ENCODE results near the gene MARCHF6. TPM values are rescaled to one million over a fixed set of nuclear protein-coding genes. Genes with fewer than 3 reads are reported as not detected.

The MARCHF6 gene
- total RNA-seq, 1 donor from 2014 or later, result 161 TPM

Other genes with a start within 250 kb of the MARCHF6 start
- 16.4 TPM for gene ATPSCKMT, start 103.8 kb upstream of the MARCHF6 start, total RNA-seq
- 104 TPM for gene CCT5, start 103.4 kb upstream of the MARCHF6 start, total RNA-seq
- 46.2 TPM for gene CMBL, start 45.8 kb upstream of the MARCHF6 start, total RNA-seq
- not detected for gene ROPN1L, start 88.2 kb downstream of the MARCHF6 start, total RNA-seq
- 4.1 TPM for gene ANKRD33B, start 210.4 kb downstream of the MARCHF6 start, total RNA-seq